NCI-H2107 treated with DMSO at 0.1 percent for 48 hours (cell line): ENCODE data around the gene ENTPD8.
"Not testable (repeated sequence)": the region's sequence is repeated elsewhere in the genome, so short reads cannot be mapped to it uniquely, and the experiment has no call there.

Experiments used
- DNase-seq: peaks from one replicate; lab custom pipeline; 2025; ENCODE audit not compliant: unreplicated experiment; lab: John Stamatoyannopoulos, UW

Gene ENTPD8

GRCh38 chr9:137396227-137396626 lies 44.9 kb downstream of the ENTPD8 start:
- DNase-seq = no peak

- DNase-seq = no peak
Measured at GRCh38 chr9:137395666-137396010, 45.5 kb downstream of the ENTPD8 start.

GRCh38 chr9:137394866-137395665 lies 46.1 kb downstream of the ENTPD8 start:
- DNase-seq = no peak

GRCh38 chr9:137393176-137394150 lies 47.7 kb downstream of the ENTPD8 start:
- no peak for DNase-seq

GRCh38 chr9:137392232-137393007 lies 48.7 kb downstream of the ENTPD8 start:
- DNase-seq = no peak

- no peak for DNase-seq
Measured at GRCh38 chr9:137391411-137391754, 49.8 kb downstream of the ENTPD8 start.

- DNase-seq = no peak
Measured at GRCh38 chr9:137390553-137391410, 50.4 kb downstream of the ENTPD8 start.

- DNase-seq = no peak
Measured at GRCh38 chr9:137389428-137389746, 51.8 kb downstream of the ENTPD8 start.

- DNase-seq = no peak
Measured at GRCh38 chr9:137388589-137389427, 52.3 kb downstream of the ENTPD8 start.

- no peak for DNase-seq
Measured at GRCh38 chr9:137387891-137388560, 53.1 kb downstream of the ENTPD8 start.

GRCh38 chr9:137387114-137387890 lies 53.9 kb downstream of the ENTPD8 start:
- no peak for DNase-seq

- DNase-seq = not testable (repeated sequence)
Measured at GRCh38 chr9:137386507-137387113, 54.5 kb downstream of the ENTPD8 start.

GRCh38 chr9:137385061-137385655 lies 56.0 kb downstream of the ENTPD8 start:
- no peak for DNase-seq
